ENCODE measurements around the gene CD6.

Gene CD6

GRCh38 chr11:61027141-61027840 is 55.8 kb downstream of the CD6 start:
- TF ChIP-seq CTCF (IDR thresholded peaks at IDR 0.05), result no peak

- TF ChIP-seq CTCF (IDR thresholded peaks at IDR 0.05), result no peak
Observed at GRCh38 chr11:61028135-61028729, 56.8 kb downstream of the CD6 start.

- TF ChIP-seq CTCF (IDR thresholded peaks at IDR 0.05), result no peak
Observed at GRCh38 chr11:61032824-61033223, 61.3 kb downstream of the CD6 start.

- no peak for TF ChIP-seq CTCF (IDR thresholded peaks at IDR 0.05)
Observed at GRCh38 chr11:61033417-61033816, 61.9 kb downstream of the CD6 start.

- TF ChIP-seq CTCF (IDR thresholded peaks at IDR 0.05), result no peak
Observed at GRCh38 chr11:61034111-61034510, 62.6 kb downstream of the CD6 start.

GRCh38 chr11:61034704-61035525 is 63.4 kb downstream of the CD6 start:
- no peak for TF ChIP-seq CTCF (IDR thresholded peaks at IDR 0.05)

GRCh38 chr11:61035526-61035835 is 64.0 kb downstream of the CD6 start:
- no peak for TF ChIP-seq CTCF (IDR thresholded peaks at IDR 0.05)

All from LNCAP (cell line).